Neural cell (in vitro differentiated cells): ENCODE data around the gene MED8. TPM values are rescaled to one million over a fixed set of nuclear protein-coding genes. Genes with fewer than 3 reads are reported as not detected.

Source experiments
- H2AFZ ChIP-seq: fragments of 200-600, 300-800 bp; sonication (generic), shearing (Covaris generic); 2 replicates; pipeline ENCODE4 v1.6.0; 2014; ENCODE audit warnings: low read depth, mild to moderate bottlenecking, antibody characterized with exemption, low read length, moderate library complexity
- H3F3A ChIP-seq: fragments of 200-600 bp; shearing (Covaris generic); 2 replicates; pipeline ENCODE4 v1.6.1; 2016; ENCODE audit warnings: mild to moderate bottlenecking, moderate library complexity, mixed read lengths, antibody characterized with exemption, low read length; ENCODE audit not compliant: insufficient read depth, poor library complexity, severe bottlenecking
- H3K27ac ChIP-seq: fragments of 200-600, 300-800 bp; sonication (generic), shearing (Covaris generic); 2 replicates; pipeline ENCODE4 v1.5.1; 2014; ENCODE audit warnings: mild to moderate bottlenecking, low read length, moderate library complexity
- H3K27me3 ChIP-seq: fragments of 300-800, 200-600 bp; sonication (generic), shearing (Covaris generic); 2 replicates; pipeline ENCODE4 v1.6.0; 2014; ENCODE audit warnings: mild to moderate bottlenecking, low read depth, low read length, moderate library complexity; ENCODE audit not compliant: insufficient read depth
- H3K36me3 ChIP-seq: fragments of 300-800, 200-600 bp; sonication (generic), shearing (Covaris generic); 2 replicates; pipeline ENCODE4 v1.5.1; 2014; ENCODE audit warnings: mild to moderate bottlenecking, antibody characterized with exemption, low read length, moderate library complexity; ENCODE audit not compliant: insufficient read depth
- H3K4me2 ChIP-seq: fragments of 300-800, 200-600 bp; sonication (generic), shearing (Covaris generic); 2 replicates; pipeline ENCODE4 v1.6.0; 2014; ENCODE audit warnings: mild to moderate bottlenecking, low read length
- H3K4me3 ChIP-seq: fragments of 300-800, 200-600 bp; sonication (generic), shearing (Covaris generic); 2 replicates; pipeline ENCODE4 v1.5.1; 2014; ENCODE audit warnings: mild to moderate bottlenecking, low read length, moderate library complexity
- H3K79me2 ChIP-seq: fragments of 200-600 bp; shearing (Covaris generic); replicated peaks from 2 replicates; pipeline ENCODE4 v1.6.0; 2014; ENCODE audit warnings: mild to moderate bottlenecking, low read length, moderate library complexity; ENCODE audit not compliant: insufficient read depth
- H3K9ac ChIP-seq: fragments of 300-800, 200-600 bp; sonication (generic), shearing (Covaris generic); 2 replicates; pipeline ENCODE4 v1.6.1; 2016; ENCODE audit warnings: mild to moderate bottlenecking, low read length, mixed read lengths
- H3K9me2 ChIP-seq: fragments of 200-600 bp; shearing (Covaris generic); 2 replicates; pipeline ENCODE4 v1.6.1; 2016; ENCODE audit warnings: mild to moderate bottlenecking, low read length, mixed read lengths; ENCODE audit not compliant: insufficient read depth
- H3K9me3 ChIP-seq: fragments of 200-600, 300-800 bp; sonication (generic), shearing (Covaris generic); 2 replicates; pipeline ENCODE4 v1.6.1; 2016; ENCODE audit warnings: mild to moderate bottlenecking, mixed run types, low read length, moderate library complexity, mixed read lengths
- H4K20me1 ChIP-seq: fragments of 200-600 bp; shearing (Covaris generic); 2 replicates; pipeline ENCODE4 v1.6.1; 2016; ENCODE audit warnings: mild to moderate bottlenecking, mixed run types; ENCODE audit not compliant: insufficient read depth
- CTCF ChIP-seq: fragments of 450-650 bp; IDR thresholded peaks from 2 replicates; pipeline ENCODE4 v1.5.1; 2014; ENCODE audit warnings: antibody characterized with exemption, mild to moderate bottlenecking, moderate library complexity; ENCODE audit not compliant: poor library complexity, severe bottlenecking
- EP300 ChIP-seq: fragments of 450-650 bp; conservative IDR thresholded peaks from 2 replicates; pipeline ENCODE4 v1.6.1; 2014; ENCODE audit warnings: antibody characterized with exemption, mild to moderate bottlenecking, moderate library complexity; ENCODE audit not compliant: poor library complexity, severe bottlenecking
- EZH2 ChIP-seq: fragments of 200-600, 300-800 bp; shearing (Covaris generic), sonication (generic); IDR thresholded peaks from 2 replicates; pipeline ENCODE4 v1.6.1; 2014; ENCODE audit warnings: antibody characterized with exemption, low read length, borderline replicate concordance, mild to moderate bottlenecking; ENCODE audit not compliant: insufficient read depth, poor library complexity, severe bottlenecking
- MXI1 ChIP-seq: fragments of 450-650 bp; conservative IDR thresholded peaks from 2 replicates; pipeline ENCODE4 v1.6.1; 2014; ENCODE audit warnings: antibody characterized with exemption, mild to moderate bottlenecking; ENCODE audit not compliant: poor library complexity, severe bottlenecking
- POLR2AphosphoS5 ChIP-seq: IDR thresholded peaks from 2 replicates; pipeline ENCODE4 v1.6.1; 2012
- RAD21 ChIP-seq: fragments of 450-650 bp; conservative IDR thresholded peaks from 2 replicates; pipeline ENCODE4 v1.6.1; 2014; ENCODE audit warnings: antibody characterized with exemption, mild to moderate bottlenecking, moderate library complexity
- REST ChIP-seq: IDR thresholded peaks from 2 replicates; pipeline ENCODE4 v1.6.1; 2012; ENCODE audit warnings: borderline replicate concordance
- SMC3 ChIP-seq: fragments of 450-650 bp; conservative IDR thresholded peaks from 2 replicates; pipeline ENCODE4 v1.6.1; 2014; ENCODE audit warnings: antibody characterized with exemption, mild to moderate bottlenecking, moderate library complexity; ENCODE audit not compliant: poor library complexity
- TAF1 ChIP-seq: IDR thresholded peaks from 2 replicates; pipeline ENCODE4 v1.6.1; 2012; ENCODE audit warnings: low read depth
- polyA plus RNA-seq: library from polyadenylated mRNA; depleted of rRNA; stranded (reverse); fragments of >200 nt; gene quantifications from 2 replicates; pipeline ENCODE4 v1.2.3, GENCODE V29; 2014

Gene MED8
- polyA plus RNA-seq, 1 donor from 2014 or later = 59.2 TPM

- Histone ChIP-seq H3K9ac (no peak overlapping the region), H3K27me3 (peaks cover 11% of the 10 kb centered on the region), H3K4me3 (no peak overlapping the region), H3K9me3 (no peaks in the 10 kb centered on the region), H2AFZ (no peak overlapping the region), H3K27ac (no peak overlapping the region), H3K36me3 (no peaks in the 10 kb centered on the region), H4K20me1 (no peaks in the 10 kb centered on the region), H3K9me2 (no peaks in the 10 kb centered on the region), H3K4me2 (no peak overlapping the region), H3F3A (no peaks in the 10 kb centered on the region), H3K79me2 (no peaks in the 10 kb centered on the region)
- TF ChIP-seq EP300 (no peak), CTCF (no peak), REST (no peak), EZH2 (no peak), POLR2AphosphoS5 (no peak), SMC3 (no peak), MXI1 (no peak), TAF1 (no peak), RAD21 (no peak)
Observed at GRCh38 chr1:43345120-43345519, 44.5 kb downstream of the MED8 start.

GRCh38 chr1:43344267-43344850, 45.2 kb downstream of the MED8 start:
- no peak overlapping the region for H2AFZ ChIP-seq
- no peaks in the 10 kb centered on the region for H3K79me2 ChIP-seq
- H3K4me3 ChIP-seq = no peak overlapping the region
- no peaks in the 10 kb centered on the region for H3K36me3 ChIP-seq
- TF ChIP-seq CTCF = no peak
- no peak for TF ChIP-seq SMC3
- no peak for TF ChIP-seq RAD21
- TF ChIP-seq MXI1 = no peak
- TF ChIP-seq REST = no peak
- TF ChIP-seq POLR2AphosphoS5 = no peak
- no peak for TF ChIP-seq EZH2
- no peak for TF ChIP-seq EP300
- no peak for TF ChIP-seq TAF1
- H3K27ac ChIP-seq = no peak overlapping the region
- H4K20me1 ChIP-seq = no peaks in the 10 kb centered on the region
- H3K27me3 ChIP-seq = peaks cover 7% of the 10 kb centered on the region
- no peaks in the 10 kb centered on the region for H3F3A ChIP-seq
- H3K4me2 ChIP-seq = no peak overlapping the region
- H3K9me2 ChIP-seq = no peaks in the 10 kb centered on the region
- no peaks in the 10 kb centered on the region for H3K9me3 ChIP-seq
- H3K9ac ChIP-seq = no peak overlapping the region
